Measurements from ENCODE around the gene LMF1. TPM values are rescaled to one million over a fixed set of nuclear protein-coding genes. Genes with fewer than 3 reads are reported as not detected.

The LMF1 gene
- total RNA-seq, 1 experiment from 2014 or later = 13.5 TPM

- no peak overlapping the region for H3K4me2 ChIP-seq (ENCODE audit: low read length)
- no TSS peak for BruUV-seq (replicated peaks)
- no peak overlapping the region for H3K27ac ChIP-seq (ENCODE audit: low read length)
- CTCF ChIA-PET = no interaction called here
- H3F3A ChIP-seq (ENCODE audit: low read length, unreplicated experiment) = no peaks in the 10 kb centered on the region
- no peak for TF ChIP-seq CTCF (conservative IDR thresholded peaks at IDR 0.05; ENCODE audit: low read depth, low read length)
- TF ChIP-seq EZH2 (IDR thresholded peaks at IDR 0.05; ENCODE audit: low read length, unreplicated experiment) = no peak
- TF ChIP-seq EZH2phosphoT487 (IDR thresholded peaks at IDR 0.05; ENCODE audit: borderline replicate concordance, low read length) = no peak
- DNase-seq (no peak), ATAC-seq (no peak)
- no peaks in the 10 kb centered on the region for H3K4me1 ChIP-seq (ENCODE audit: insufficient read depth, low read length)
- H4K20me1 ChIP-seq (ENCODE audit: low read length) = no peaks in the 10 kb centered on the region
- H3K9me2 ChIP-seq (replicated peaks; ENCODE audit: low read length) = no peaks in the 10 kb centered on the region
- no peaks in the 10 kb centered on the region for H3K79me2 ChIP-seq (ENCODE audit: low read length)
- no peaks in the 10 kb centered on the region for H3K27me3 ChIP-seq (ENCODE audit: low read length)
- POLR2A ChIA-PET (ENCODE audit: unreplicated experiment) = no interaction called here
- H3K9ac ChIP-seq (ENCODE audit: low read length) = no peak overlapping the region
- intact Hi-C loops (cut with micrococcal nuclease) = no loop called here
- H3K4me3 ChIP-seq (ENCODE audit: low read length) = no peak overlapping the region
- H2AFZ ChIP-seq (ENCODE audit: low read length) = no peak overlapping the region
- H3K9me3 ChIP-seq (ENCODE audit: low read length) = no peaks in the 10 kb centered on the region
- H3K36me3 ChIP-seq (ENCODE audit: low read depth, low read length) = no peaks in the 10 kb centered on the region
Measured at GRCh38 chr16:898761-899682, 71.8 kb downstream of the LMF1 start.

- H3F3A ChIP-seq (ENCODE audit: low read length, unreplicated experiment) = no peaks in the 10 kb centered on the region
- no peaks in the 10 kb centered on the region for H3K36me3 ChIP-seq (ENCODE audit: low read depth, low read length)
- no peak overlapping the region for H3K4me3 ChIP-seq (ENCODE audit: low read length)
- H3K27me3 ChIP-seq (ENCODE audit: low read length) = no peaks in the 10 kb centered on the region
- no peaks in the 10 kb centered on the region for H4K20me1 ChIP-seq (ENCODE audit: low read length)
- no peaks in the 10 kb centered on the region for H3K79me2 ChIP-seq (ENCODE audit: low read length)
- no peak for TF ChIP-seq EZH2 (IDR thresholded peaks at IDR 0.05; ENCODE audit: low read length, unreplicated experiment)
- TF ChIP-seq EZH2phosphoT487 (IDR thresholded peaks at IDR 0.05; ENCODE audit: borderline replicate concordance, low read length) = no peak
- TF ChIP-seq CTCF (conservative IDR thresholded peaks at IDR 0.05; ENCODE audit: low read depth, low read length) = no peak
- ATAC-seq (no peak), DNase-seq (no peak)
- no peaks in the 10 kb centered on the region for H3K9me3 ChIP-seq (ENCODE audit: low read length)
- H3K9me2 ChIP-seq (replicated peaks; ENCODE audit: low read length) = no peaks in the 10 kb centered on the region
- CTCF ChIA-PET = no interaction called here
- no TSS peak for BruUV-seq (replicated peaks)
- no peak overlapping the region for H3K9ac ChIP-seq (ENCODE audit: low read length)
- no peak overlapping the region for H3K4me2 ChIP-seq (ENCODE audit: low read length)
- no peak overlapping the region for H3K27ac ChIP-seq (ENCODE audit: low read length)
- H2AFZ ChIP-seq (ENCODE audit: low read length) = no peak overlapping the region
- POLR2A ChIA-PET (ENCODE audit: unreplicated experiment) = no interaction called here
- intact Hi-C loops (cut with micrococcal nuclease) = no loop called here
- H3K4me1 ChIP-seq (ENCODE audit: insufficient read depth, low read length) = no peaks in the 10 kb centered on the region
Measured at GRCh38 chr16:898216-898615, 72.6 kb downstream of the LMF1 start.

GRCh38 chr16:897701-898100 lies 73.1 kb downstream of the LMF1 start:
- no TSS peak for BruUV-seq (replicated peaks)
- Histone ChIP-seq H3K9ac (ENCODE audit: low read length) (no peak overlapping the region), H2AFZ (ENCODE audit: low read length) (no peak overlapping the region), H3K4me2 (ENCODE audit: low read length) (no peak overlapping the region), H3K27ac (ENCODE audit: low read length) (no peak overlapping the region), H4K20me1 (ENCODE audit: low read length) (no peaks in the 10 kb centered on the region), H3K36me3 (ENCODE audit: low read depth, low read length) (no peaks in the 10 kb centered on the region), H3K9me3 (ENCODE audit: low read length) (no peaks in the 10 kb centered on the region), H3K4me3 (ENCODE audit: low read length) (no peak overlapping the region), H3K4me1 (ENCODE audit: insufficient read depth, low read length) (no peaks in the 10 kb centered on the region), H3K79me2 (ENCODE audit: low read length) (no peaks in the 10 kb centered on the region), H3K27me3 (ENCODE audit: low read length) (no peaks in the 10 kb centered on the region), H3F3A (ENCODE audit: low read length, unreplicated experiment) (no peaks in the 10 kb centered on the region), H3K9me2 (replicated peaks; ENCODE audit: low read length) (no peaks in the 10 kb centered on the region)
- ChIA-PET CTCF (no interaction called here), POLR2A (ENCODE audit: unreplicated experiment) (no interaction called here)
- TF ChIP-seq EZH2 (IDR thresholded peaks at IDR 0.05; ENCODE audit: low read length, unreplicated experiment) = no peak
- no peak for DNase-seq
- intact Hi-C loops (cut with micrococcal nuclease) = no loop called here
- ATAC-seq = no peak
